H1 (cell line): Measurements from ENCODE around the gene SLC25A48. TPM values are rescaled to one million over a fixed set of nuclear protein-coding genes. Genes with fewer than 3 reads are reported as not detected.

ENCODE experiments used
- CTCF ChIA-PET: fragments of 300-600 bp; sonication (Branson Sonifier 250); formaldehyde crosslinking; loops from one replicate; lab custom pipeline; 2021; ENCODE audit not compliant: partially characterized antibody; lab: Charles Lee
- POLR2A ChIA-PET: fragments of 300-600 bp; sonication (Branson Sonifier 250); formaldehyde crosslinking; loops from one replicate; lab custom pipeline; 2021; ENCODE audit warnings: inconsistent platforms; ENCODE audit not compliant: partially characterized antibody; lab: Charles Lee
- DNase-seq, 2 experiments: peaks; one replicate each; pipeline versions ENCODE4 v3.0.0 to v3.0.0-alpha.2; 2010 to 2022; ENCODE audit warnings: low spot score in 2 of 2, low read depth in 1 of 2, mixed read lengths in 1 of 2
- FAIRE-seq: peaks from 2 replicates; lab custom pipeline; 2011; peaks lifted over from hg19 to GRCh38; lab: Jason Lieb, UNC
- H2AFZ ChIP-seq: 2 replicates; pipeline ENCODE4 v1.8.1; 2012; ENCODE audit warnings: low read length, inconsistent platforms
- H2AK5ac ChIP-seq: 2 replicates; pipeline ENCODE4 v1.6.1; 2013; ENCODE audit warnings: low read depth, low read length
- H2BK120ac ChIP-seq: replicated peaks from 2 replicates; pipeline ENCODE3; 2013; ENCODE audit warnings: low read depth, low read length, inconsistent platforms
- H2BK12ac ChIP-seq: 2 replicates; pipeline ENCODE4 v1.6.1; 2013; ENCODE audit warnings: low read depth, low read length
- H2BK15ac ChIP-seq: 2 replicates; pipeline ENCODE4 v1.6.1; 2013; ENCODE audit warnings: low read length
- H2BK20ac ChIP-seq: 2 replicates; pipeline ENCODE4 v1.6.1; 2013; ENCODE audit warnings: low read length
- H2BK5ac ChIP-seq: 2 replicates; pipeline ENCODE4 v1.6.1; 2013; ENCODE audit warnings: low read depth, low read length
- H3K14ac ChIP-seq: 2 replicates; pipeline ENCODE4 v1.6.1; 2013; ENCODE audit warnings: inconsistent platforms; ENCODE audit not compliant: insufficient read length
- H3K18ac ChIP-seq: 2 replicates; pipeline ENCODE4 v1.6.1; 2013; ENCODE audit warnings: low read length; ENCODE audit errors: extremely low read depth
- H3K23ac ChIP-seq: 2 replicates; pipeline ENCODE4 v1.6.1; 2013; ENCODE audit warnings: inconsistent platforms; ENCODE audit not compliant: insufficient read length
- H3K23me2 ChIP-seq: 2 replicates; pipeline ENCODE4 v1.6.1; 2013; ENCODE audit warnings: low read depth, low read length
- H3K27ac ChIP-seq: 2 replicates; pipeline ENCODE4 v1.6.1; 2011; ENCODE audit warnings: low read depth, low read length, inconsistent platforms
- H3K27me3 ChIP-seq, 4 experiments: replicated peaks in 1 of 4; 1 replicate in 1 of 4; 2 replicates in 3 of 4; pipeline versions ENCODE4 v1.6.1 to v1.8.1; 2011 to 2013; ENCODE audit warnings: low read length in 3 of 4, mild to moderate bottlenecking in 3 of 4, inconsistent platforms in 2 of 4, mixed read lengths in 2 of 4, moderate library complexity in 1 of 4; ENCODE audit not compliant: control insufficient read depth in 3 of 4, insufficient read depth in 3 of 4; ENCODE audit errors: extremely low read depth in 1 of 4
- H3K36me3 ChIP-seq, 4 experiments: 2 replicates each; pipeline versions ENCODE4 v1.6.1 to v1.8.1; 2011 to 2013; ENCODE audit warnings: mild to moderate bottlenecking in 4 of 4, low read length in 3 of 4, moderate library complexity in 2 of 4, control low read depth in 1 of 4, inconsistent platforms in 1 of 4; ENCODE audit not compliant: insufficient read depth in 4 of 4, control insufficient read depth in 2 of 4
- H3K4ac ChIP-seq: replicated peaks from 2 replicates; pipeline ENCODE3; 2013; ENCODE audit warnings: low read length, low read depth, mixed read lengths, inconsistent platforms; ENCODE audit not compliant: insufficient read length
- H3K4me1 ChIP-seq, 4 experiments: replicated peaks in 1 of 4; 1 replicate in 1 of 4; 2 replicates in 3 of 4; pipeline versions ENCODE4 v1.6.1 to v1.8.1; 2011 to 2013; ENCODE audit warnings: low read length in 3 of 4, inconsistent platforms in 2 of 4, mixed read lengths in 1 of 4; ENCODE audit not compliant: insufficient read depth in 4 of 4, control insufficient read depth in 3 of 4
- H3K4me2 ChIP-seq, 2 experiments: 2 replicates each; pipeline versions ENCODE4 v1.6.1 to v1.8.1; 2011 to 2013; ENCODE audit warnings: low read depth in 2 of 2, low read length in 2 of 2, control low read depth in 1 of 2, inconsistent platforms in 1 of 2, mild to moderate bottlenecking in 1 of 2; ENCODE audit not compliant: insufficient read depth in 1 of 2
- H3K4me3 ChIP-seq, 4 experiments: fragments of 200-600, 300-600 bp in 1 of 4; sonication (generic), shearing (Covaris generic), sonication (Bioruptor Twin) in 1 of 4; 2 replicates each; pipeline versions ENCODE4 v1.5.1 to v1.8.1; 2011 to 2016; ENCODE audit warnings: low read length in 4 of 4, low read depth in 3 of 4, control low read depth in 2 of 4, inconsistent platforms in 2 of 4, mild to moderate bottlenecking in 2 of 4, mixed read lengths in 1 of 4, moderate library complexity in 1 of 4; ENCODE audit not compliant: insufficient read depth in 2 of 4; ENCODE audit errors: extremely low read depth in 1 of 4
- H3K56ac ChIP-seq: replicated peaks from 2 replicates; pipeline ENCODE3; 2013; ENCODE audit warnings: low read depth, mild to moderate bottlenecking, mixed read lengths, low read length, inconsistent platforms; ENCODE audit not compliant: insufficient read length
- H3K79me1 ChIP-seq: 2 replicates; pipeline ENCODE4 v1.6.1; 2013; ENCODE audit warnings: low read depth, low read length, control low read depth
- H3K79me2 ChIP-seq, 2 experiments: 2 replicates each; pipeline versions ENCODE4 v1.6.1 to v1.8.1; 2012 to 2013; ENCODE audit warnings: low read length in 2 of 2, mild to moderate bottlenecking in 2 of 2, inconsistent platforms in 1 of 2; ENCODE audit not compliant: insufficient read depth in 2 of 2, control insufficient read depth in 1 of 2
- H3K9ac ChIP-seq, 4 experiments: replicated peaks in 1 of 4; 1 replicate in 1 of 4; 2 replicates in 3 of 4; pipeline versions ENCODE4 v1.6.1 to v1.8.1; 2011 to 2013; ENCODE audit warnings: low read depth in 3 of 4, low read length in 3 of 4, control low read depth in 2 of 4, mild to moderate bottlenecking in 2 of 4, moderate library complexity in 2 of 4, inconsistent platforms in 1 of 4; ENCODE audit errors: extremely low read depth in 1 of 4
- H3K9me3 ChIP-seq, 2 experiments: 2 replicates each; pipeline versions ENCODE4 v1.6.1 to v1.8.1; 2012 to 2013; ENCODE audit warnings: mild to moderate bottlenecking in 2 of 2, moderate library complexity in 2 of 2, control low read depth in 1 of 2, inconsistent platforms in 1 of 2, low read depth in 1 of 2, low read length in 1 of 2, mixed read lengths in 1 of 2; ENCODE audit not compliant: insufficient read depth in 2 of 2
- H4K20me1 ChIP-seq, 2 experiments: replicated peaks in 1 of 2; 2 replicates each; pipeline versions ENCODE3 to v1.8.1; 2011 to 2013; ENCODE audit warnings: inconsistent platforms in 2 of 2, low read length in 2 of 2, mild to moderate bottlenecking in 1 of 2; ENCODE audit not compliant: insufficient read depth in 2 of 2, control insufficient read depth in 1 of 2
- H4K5ac ChIP-seq: 2 replicates; pipeline ENCODE4 v1.6.1; 2013; ENCODE audit warnings: low read length, low read depth, mixed read lengths, inconsistent platforms; ENCODE audit not compliant: insufficient read length
- H4K8ac ChIP-seq: 2 replicates; pipeline ENCODE4 v1.8.0; 2013; ENCODE audit warnings: mild to moderate bottlenecking, moderate library complexity, low read length, inconsistent platforms; ENCODE audit not compliant: insufficient read depth; ENCODE audit errors: extremely low read depth
- H4K91ac ChIP-seq: replicated peaks from 2 replicates; pipeline ENCODE3; 2013; ENCODE audit warnings: low read length, mixed read lengths, inconsistent platforms; ENCODE audit not compliant: insufficient read length
- CHD1 ChIP-seq: IDR thresholded peaks from 2 replicates; pipeline ENCODE4 v1.6.1; 2012; ENCODE audit warnings: low read depth, low read length, improper control_type of control experiment
- EP300 ChIP-seq, 2 experiments: IDR thresholded peaks; 1 replicate in 1 of 2; 2 replicates in 1 of 2; pipeline ENCODE4 v1.6.1; 2011 to 2012; ENCODE audit warnings: low read depth in 2 of 2, low read length in 2 of 2, mild to moderate bottlenecking in 2 of 2, borderline replicate concordance in 1 of 2, inconsistent platforms in 1 of 2, moderate library complexity in 1 of 2
- POU5F1 ChIP-seq: IDR thresholded peaks from 2 replicates; pipeline ENCODE4 v1.6.1; 2011; ENCODE audit warnings: low read depth, mild to moderate bottlenecking, low read length, moderate library complexity
- RBBP5 ChIP-seq: IDR thresholded peaks from 2 replicates; pipeline ENCODE4 v1.7.1; 2012; ENCODE audit warnings: low read depth, mild to moderate bottlenecking, inconsistent platforms, low read length, moderate library complexity, borderline replicate concordance
- RFX5 ChIP-seq: IDR thresholded peaks from 2 replicates; pipeline ENCODE4 v1.6.1; 2011; ENCODE audit warnings: low read depth, low read length, improper control_type of control experiment, borderline replicate concordance
- RXRA ChIP-seq: IDR thresholded peaks from 2 replicates; pipeline ENCODE4 v1.6.1; 2011; ENCODE audit warnings: low read depth, mild to moderate bottlenecking, low read length, moderate library complexity; ENCODE audit not compliant: insufficient read depth
- SIRT6 ChIP-seq: IDR thresholded peaks from one replicate; pipeline ENCODE4 v1.7.1; 2012; ENCODE audit warnings: low read length, inconsistent platforms
- SP1 ChIP-seq: IDR thresholded peaks from 2 replicates; pipeline ENCODE4 v1.6.1; 2011; ENCODE audit warnings: low read depth, low read length
- TAF7 ChIP-seq: optimal IDR thresholded peaks from 2 replicates; pipeline ENCODE3; 2011; ENCODE audit warnings: low read depth, mild to moderate bottlenecking, inconsistent platforms, low read length, moderate library complexity, borderline replicate concordance
- WGBS, 2 experiments: shearing (Covaris generic) in 1 of 2; methylation state at CpG; one replicate each; pipeline versions ENCODE4 v1.1.6 to v1.1.7; 2013 to 2015; ENCODE audit warnings: low lambda C conversion rate in 2 of 2, mixed read lengths in 2 of 2, inconsistent platforms in 1 of 2, low coverage in 1 of 2, missing lambda C conversion rate in 1 of 2; ENCODE audit not compliant: insufficient replicate concordance in 2 of 2, insufficient coverage in 1 of 2, insufficient read length in 1 of 2; ENCODE audit errors: extremely low coverage in 1 of 2, missing lambda C conversion rate in 1 of 2; 5-methylcytosine and 5-hydroxymethylcytosine counted together
- polyA plus RNA-seq, 7 experiments: library from polyadenylated mRNA; depleted of rRNA in 3 of 7; stranded (reverse) in 5 of 7; unstranded in 2 of 7; fragments of >200 nt in 5 of 7; fragments of 200-250 nt in 2 of 7; gene quantifications; 1 replicate in 5 of 7; 2 replicates in 1 of 7; 4 replicates in 1 of 7; pipeline versions ENCODE4 v1.2.1 to v1.2.3, GENCODE V29; 2011 to 2013; ENCODE audit warnings: missing spikeins in 2 of 7, mixed read lengths in 2 of 7
- total RNA-seq: library from RNA; stranded (reverse); fragmentation: NEBNext Ultra II Directional; extraction: Animal tissue kit (Norgen Biotek cat#: 25700); gene quantifications from 2 replicates; pipeline ENCODE4 v1.2.1, GENCODE V29; 2021

The SLC25A48 gene
- total and polyA plus RNA-seq, 2 of the 8 experiments (the other 6 are each of a cell fraction or from before 2014, with no cell fraction given) = 1.3 to 1.8 TPM

DNA sequence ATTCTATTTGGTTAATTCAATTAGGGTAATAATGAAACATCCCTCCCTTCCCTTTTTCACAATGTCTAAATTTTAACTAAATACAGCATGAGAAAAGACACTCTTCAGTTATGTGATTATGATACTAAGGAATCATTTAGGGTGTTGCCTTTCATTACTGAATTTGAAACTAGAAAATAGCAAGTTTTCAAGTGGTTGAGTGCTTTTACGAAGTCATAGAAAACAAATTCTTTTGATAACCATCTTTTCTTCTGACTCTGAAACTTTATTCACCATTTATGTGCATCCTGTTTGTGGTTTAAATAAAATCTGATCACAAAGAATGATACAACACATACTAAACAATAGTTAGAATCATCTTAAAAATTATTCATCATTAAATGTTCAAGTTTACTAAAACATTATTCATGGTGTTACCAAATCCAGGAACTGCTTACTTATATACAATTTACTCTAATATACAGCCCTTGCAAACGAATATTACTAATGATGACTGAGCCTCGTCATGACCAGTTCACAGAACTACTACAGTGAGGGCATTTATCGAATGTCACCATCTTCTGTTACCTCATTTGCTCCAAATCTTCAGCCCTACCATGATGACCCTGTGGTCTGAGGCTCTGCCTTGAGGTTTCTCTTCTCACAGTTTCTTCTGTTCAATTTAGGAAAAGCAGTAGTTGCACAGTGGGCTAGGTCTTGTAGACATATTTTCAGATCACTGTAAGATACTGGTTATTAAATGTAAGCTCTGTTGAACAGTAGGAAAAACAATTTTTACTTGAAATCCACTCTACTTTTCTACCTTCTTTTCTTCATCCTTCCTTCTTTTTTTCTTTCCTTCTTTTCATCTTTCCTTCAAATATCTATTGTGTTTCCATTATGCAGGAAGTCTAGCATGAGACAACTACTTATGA is 79.5 kb downstream of the SLC25A48 start:
- H3K14ac ChIP-seq = no peak overlapping the region
- H3K79me1 ChIP-seq = no peaks in the 10 kb centered on the region
- H3K4me2 ChIP-seq = no peak overlapping the region
- H3K4me3 ChIP-seq = no peak overlapping the region
- no peak overlapping the region for H3K18ac ChIP-seq
- no peak overlapping the region for H2AFZ ChIP-seq
- H3K4me1 ChIP-seq = no peaks in the 10 kb centered on the region
- TF ChIP-seq SP1 (no peak), EP300 (IDR thresholded peaks at IDR 0.05; ENCODE audit: borderline replicate concordance in 1 of 2, low read depth in 2 of 2, low read length in 2 of 2) (no peak), RBBP5 (no peak), TAF7 (no peak), RXRA (no peak), SIRT6 (no peak), CHD1 (no peak), POU5F1 (no peak), RFX5 (no peak)
- H2BK20ac ChIP-seq = no peak overlapping the region
- H3K27me3 ChIP-seq = peaks cover 0 to 1% (median 0%) of the 10 kb centered on the region in 4 experiments; a peak in 3 of 7 replicates
- no peak overlapping the region for H4K5ac ChIP-seq
- H2BK120ac ChIP-seq = no peak overlapping the region
- H2BK5ac ChIP-seq = no peak overlapping the region
- H4K8ac ChIP-seq = no peak overlapping the region
- POLR2A ChIA-PET = interaction anchor here (0.8 kb wide), 1 partner anchor 138 kb away, joined by 3 read pairs; no protein-coding TSS in a partner anchor
- no peak for DNase-seq
- H4K20me1 ChIP-seq = no peaks in the 10 kb centered on the region
- 85% methylated on average over 4 of the region's 4 CpGs; no CpG with 5 or more reads in 1 of the 2 experiments for WGBS, 2 experiments
- no peak overlapping the region for H2BK15ac ChIP-seq
- FAIRE-seq = no peak
- H3K36me3 ChIP-seq = no peaks in the 10 kb centered on the region
- no peak overlapping the region for H3K56ac ChIP-seq
- CTCF ChIA-PET = interaction anchor here (0.6 to 0.7 kb wide), 2 partner anchors 144 to 351 kb away, joined by 3 read pairs; no protein-coding TSS in a partner anchor
- H3K79me2 ChIP-seq = no peaks in the 10 kb centered on the region
- H3K9ac ChIP-seq = no peak overlapping the region
- no peak overlapping the region for H3K27ac ChIP-seq
- H3K9me3 ChIP-seq = no peaks in the 10 kb centered on the region
- no peak overlapping the region for H2AK5ac ChIP-seq
- H2BK12ac ChIP-seq = no peak overlapping the region
- H4K91ac ChIP-seq = no peak overlapping the region
- H3K4ac ChIP-seq = no peak overlapping the region
- no peaks in the 10 kb centered on the region for H3K23me2 ChIP-seq
- H3K23ac ChIP-seq = no peak overlapping the region
